Activated naive CD4-positive, alpha-beta T cell treated with anti-CD3 and anti-CD28 coated beads, Interleukin-2, amount 50 U/mL, for 16 hours (primary cell): ENCODE data around the gene TM6SF1.
"Not testable (repeated sequence)": the region's sequence is repeated elsewhere in the genome, so short reads cannot be mapped to it uniquely, and the experiment has no call there.

Source experiments
- DNase-seq: peaks from one replicate; pipeline ENCODE4 v3.0.0-alpha.2; 2020

The TM6SF1 gene

DNA sequence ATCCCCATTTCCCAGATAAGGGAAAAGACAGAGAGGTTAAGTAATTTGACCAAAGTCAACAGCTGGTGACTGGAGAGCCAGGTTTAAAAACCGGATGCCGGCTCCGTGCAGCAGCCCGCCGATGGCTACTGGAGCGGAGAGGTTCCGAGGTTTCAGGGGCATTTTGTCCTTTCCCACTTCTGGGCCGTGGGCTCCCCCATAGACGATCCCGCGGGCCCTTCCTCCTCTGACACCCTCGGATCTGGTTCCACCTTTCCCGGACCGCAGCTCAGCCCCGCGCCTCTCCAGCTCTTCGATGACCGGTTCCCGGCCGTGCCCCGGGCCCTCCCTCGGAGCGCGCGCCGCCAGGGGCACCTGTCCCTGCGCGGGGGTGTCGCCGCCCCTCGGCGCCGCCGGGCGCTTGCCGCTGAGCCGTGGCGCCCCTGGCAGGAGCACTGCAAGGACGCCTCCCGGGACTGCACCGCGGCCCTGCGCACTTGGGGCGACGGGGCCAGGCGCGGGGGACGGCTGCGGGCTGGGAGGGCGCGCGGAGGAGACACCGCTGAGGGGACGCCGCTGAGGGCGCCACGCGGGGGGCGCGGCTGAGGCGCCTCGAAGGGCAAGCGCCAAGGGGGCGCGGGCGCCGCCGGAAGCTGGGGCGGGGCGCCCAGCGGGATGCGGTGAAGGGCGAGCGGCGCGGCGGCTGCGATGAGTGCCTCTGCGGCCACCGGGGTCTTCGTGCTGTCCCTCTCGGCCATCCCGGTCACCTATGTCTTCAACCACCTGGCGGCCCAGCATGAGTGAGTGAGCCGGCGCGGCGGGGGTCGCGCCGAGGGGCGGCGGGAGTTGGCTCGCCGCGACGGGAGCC is at the start of gene TM6SF1:
TM6SF1 (plus strand) TSS at position 652 of the 847 bp plus-strand sequence; CDS start at position 688, 36 bp downstream.
- DNase-seq = peak; percentile 18

GRCh38 chr15:83057696-83058376 is 49.6 kb upstream of the TM6SF1 start:
- no peak for DNase-seq

- no peak for DNase-seq
Observed at GRCh38 chr15:83061680-83062079, 45.8 kb upstream of the TM6SF1 start.

DNA sequence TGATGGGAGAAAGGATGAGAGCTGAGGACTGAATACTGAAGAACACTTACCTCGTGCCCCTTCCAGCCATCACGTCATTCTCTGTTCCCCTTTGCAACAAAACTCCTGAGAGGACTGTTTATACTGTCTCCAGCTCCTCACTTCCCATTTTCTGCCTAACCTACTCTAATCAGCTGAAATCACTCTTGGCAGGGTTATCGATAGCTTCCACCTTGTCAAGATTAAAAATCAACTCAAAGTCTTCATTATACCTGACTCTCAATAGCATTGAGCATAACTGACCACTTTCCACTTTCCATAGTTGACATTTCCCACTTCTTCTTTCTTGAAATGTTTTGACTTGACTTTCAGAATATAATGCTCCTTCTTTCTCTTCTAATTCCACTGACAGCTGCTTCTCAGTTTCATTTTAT is 44.7 kb upstream of the TM6SF1 start:
- no peak for DNase-seq

GRCh38 chr15:83063551-83063950 is 43.9 kb upstream of the TM6SF1 start:
- DNase-seq = no peak

DNA sequence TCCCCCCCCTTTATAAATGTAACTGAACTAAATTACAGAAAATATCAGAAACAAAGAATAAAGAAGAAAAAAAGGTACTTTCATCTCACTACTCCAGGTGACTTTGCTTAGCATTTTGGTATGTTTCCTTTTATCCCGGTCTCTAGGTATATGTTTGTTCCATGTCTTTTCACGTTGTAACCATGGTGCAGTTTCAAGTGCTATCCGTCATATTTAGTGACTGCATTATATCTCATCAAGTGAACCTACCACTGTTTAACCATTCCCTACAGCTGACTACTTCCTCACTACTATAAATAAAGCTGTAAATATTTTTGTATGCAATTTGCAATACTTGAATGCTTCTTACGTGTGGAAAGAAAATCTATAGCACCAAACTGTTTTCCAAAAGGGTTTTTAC is 42.6 kb upstream of the TM6SF1 start:
- DNase-seq = no peak

DNA sequence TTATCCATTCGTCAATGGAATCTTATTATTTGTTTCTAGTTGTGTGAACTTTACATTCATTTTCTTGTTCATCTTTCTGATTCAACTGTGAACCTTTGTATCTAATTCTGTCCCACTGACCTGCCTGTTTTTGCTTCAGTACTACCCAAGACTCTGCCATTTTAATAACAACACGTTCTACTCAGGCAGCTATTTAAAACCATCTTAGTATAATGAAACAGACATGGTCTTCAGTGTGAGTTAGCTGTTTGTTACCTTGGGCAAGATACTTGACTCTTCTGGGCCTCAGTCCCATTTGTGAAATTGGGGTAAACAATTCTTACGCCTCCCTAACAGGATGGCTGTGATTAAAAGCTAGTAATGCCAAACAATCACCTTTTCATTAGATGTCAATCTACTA is 42.0 kb upstream of the TM6SF1 start:
- DNase-seq = no peak

- DNase-seq = no peak
Observed at GRCh38 chr15:83066034-83066733, 41.3 kb upstream of the TM6SF1 start.

DNA sequence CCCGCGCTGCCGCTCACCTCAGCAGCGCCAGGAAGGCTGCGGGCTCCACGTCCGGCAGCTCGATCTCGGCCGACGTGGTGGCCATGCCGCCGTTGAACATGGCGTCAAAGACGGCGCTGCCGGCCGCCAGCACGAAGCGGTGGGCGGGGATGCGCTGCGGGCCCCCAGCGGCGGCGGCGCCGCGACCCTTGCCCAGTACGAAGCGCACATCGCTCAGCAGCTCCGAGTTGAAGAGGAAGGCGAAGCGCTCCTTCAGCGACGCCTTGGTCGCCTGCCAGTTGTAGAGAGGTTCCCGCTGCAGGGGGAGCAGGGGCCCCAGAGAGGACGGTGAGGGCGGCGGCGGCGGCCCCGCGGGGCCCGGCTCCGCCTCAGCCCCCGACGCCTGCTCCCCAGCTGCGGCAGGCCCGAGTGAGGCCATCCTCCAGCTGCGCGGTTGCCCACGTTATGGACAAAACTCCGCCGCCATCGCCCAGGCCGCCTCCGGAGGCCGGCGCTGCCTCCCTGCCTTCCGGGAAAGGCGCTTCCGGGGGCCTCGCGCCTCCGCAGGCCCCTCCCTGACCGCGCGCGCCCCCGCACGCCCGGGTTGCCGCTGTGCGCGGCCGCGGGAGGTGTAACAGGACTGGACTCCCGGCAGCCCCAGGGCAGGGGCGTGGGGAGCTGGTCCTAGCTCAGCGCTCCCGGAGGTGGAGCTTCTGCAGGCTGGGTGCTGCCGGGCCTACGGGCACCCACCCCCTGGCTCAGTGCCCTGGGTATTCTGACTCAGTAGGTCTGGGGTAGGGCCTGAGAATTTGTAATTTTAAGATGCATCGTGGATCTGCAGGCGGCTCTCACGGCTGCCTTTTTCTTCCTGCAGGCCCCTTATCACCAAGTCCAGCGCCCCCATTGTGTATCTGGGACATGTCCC is 40.5 kb upstream of the TM6SF1 start, which contains the start of gene BTBD1:
BTBD1 (minus strand) TSS at position 519 of the 904 bp plus-strand sequence; CDS start at position 418, 101 bp downstream.
- DNase-seq = peak; percentile 89

DNA sequence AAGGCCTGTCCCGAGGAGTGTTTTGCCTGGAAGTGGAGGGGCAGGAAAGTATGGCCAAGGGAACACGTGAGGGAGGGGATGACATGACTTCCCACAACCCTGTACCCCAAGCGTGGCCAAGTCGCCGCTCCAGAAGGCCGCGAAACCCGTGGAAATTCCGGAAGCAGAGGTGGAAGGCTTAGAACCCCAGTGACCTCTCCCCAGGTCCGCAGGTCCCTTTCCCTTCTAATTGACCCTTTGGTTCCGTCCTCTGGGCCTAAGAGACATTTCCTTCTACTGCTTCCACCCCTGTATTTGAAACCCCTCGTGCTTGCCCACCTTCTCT is 39.8 kb upstream of the TM6SF1 start:
- no peak for DNase-seq

- DNase-seq = no peak
Observed at GRCh38 chr15:83068054-83068453, 39.4 kb upstream of the TM6SF1 start.

DNA sequence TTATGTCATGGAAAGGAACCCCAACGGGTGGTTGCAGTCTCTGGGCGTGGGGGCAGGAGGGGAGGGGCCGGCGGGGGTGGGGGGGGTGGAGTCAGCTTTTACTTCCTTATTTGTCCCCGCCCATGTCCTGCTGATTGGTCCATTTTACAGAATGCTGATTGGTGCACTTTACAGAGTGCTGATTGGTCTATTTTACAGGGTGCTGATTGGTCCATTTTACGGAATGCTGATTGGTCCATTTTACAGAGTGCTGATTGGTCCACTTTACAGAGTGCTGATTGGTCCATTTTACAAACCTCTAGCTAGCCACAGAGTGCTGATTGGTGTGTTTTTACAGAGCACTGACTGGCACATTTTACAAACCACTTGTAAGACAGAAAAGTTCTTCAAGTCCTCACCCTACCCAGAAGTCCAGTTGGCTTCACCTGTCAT is 38.2 kb upstream of the TM6SF1 start:
- peak; percentile 29 for DNase-seq

DNA sequence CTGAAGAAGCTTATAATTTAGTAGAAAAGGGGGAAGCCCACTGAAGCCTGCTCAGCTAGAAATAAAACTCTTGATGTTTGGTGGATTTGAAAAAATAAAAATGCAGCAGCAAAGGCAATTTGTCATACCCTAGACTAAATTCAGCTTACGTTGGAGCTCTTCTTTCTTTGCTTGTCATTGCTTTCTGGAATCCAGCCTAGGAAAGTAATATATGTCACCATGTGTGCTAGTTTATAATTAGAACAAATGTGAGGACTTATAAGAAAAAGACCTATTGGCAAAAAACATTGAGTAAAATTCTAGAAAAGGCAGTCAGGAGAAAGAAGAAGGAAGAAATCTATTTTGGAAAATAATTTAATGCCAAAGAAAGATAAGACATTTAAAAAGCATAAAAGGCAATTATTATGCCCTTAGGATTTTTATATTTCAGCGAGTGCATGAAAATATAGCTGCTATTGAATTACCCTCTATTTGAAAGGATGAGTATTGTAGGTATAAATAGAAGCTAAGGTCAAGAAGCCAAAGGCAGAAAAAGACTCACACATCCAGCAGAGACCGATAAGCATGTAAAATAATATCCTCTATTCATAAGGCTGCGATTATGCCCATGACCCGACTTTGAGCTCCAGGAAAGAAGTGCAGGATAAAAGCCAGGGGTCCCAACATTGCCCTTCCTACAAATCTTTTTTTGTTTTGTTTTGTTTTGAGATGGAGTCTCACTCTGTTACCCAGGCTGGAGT is 29.8 kb upstream of the TM6SF1 start:
- no peak for DNase-seq

GRCh38 chr15:83078712-83079111 is 28.7 kb upstream of the TM6SF1 start:
- DNase-seq = no peak

GRCh38 chr15:83081256-83082014 is 26.0 kb upstream of the TM6SF1 start:
- DNase-seq = no peak

- no peak for DNase-seq
Observed at GRCh38 chr15:83082730-83083386, 24.6 kb upstream of the TM6SF1 start.

DNA sequence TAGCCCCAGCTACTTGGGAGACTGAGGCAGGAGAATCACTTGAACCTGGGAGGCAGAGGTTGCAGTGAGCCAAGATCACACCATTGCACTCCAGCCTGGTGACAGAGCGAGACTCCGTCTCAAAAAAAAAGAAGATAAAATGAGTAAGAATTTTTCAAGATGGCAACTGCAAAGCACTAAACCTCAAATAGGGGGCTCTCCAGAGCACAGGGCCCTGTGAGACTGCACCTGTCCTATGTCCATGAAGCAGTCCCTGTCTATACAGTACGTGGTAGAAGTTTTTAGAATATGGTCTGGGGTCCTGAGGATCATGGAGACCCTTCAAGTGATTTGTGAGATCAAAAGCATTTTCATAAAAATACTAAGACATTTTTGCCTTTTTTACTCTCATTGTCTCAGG is 22.0 kb upstream of the TM6SF1 start:
- not testable (repeated sequence) for DNase-seq

DNA sequence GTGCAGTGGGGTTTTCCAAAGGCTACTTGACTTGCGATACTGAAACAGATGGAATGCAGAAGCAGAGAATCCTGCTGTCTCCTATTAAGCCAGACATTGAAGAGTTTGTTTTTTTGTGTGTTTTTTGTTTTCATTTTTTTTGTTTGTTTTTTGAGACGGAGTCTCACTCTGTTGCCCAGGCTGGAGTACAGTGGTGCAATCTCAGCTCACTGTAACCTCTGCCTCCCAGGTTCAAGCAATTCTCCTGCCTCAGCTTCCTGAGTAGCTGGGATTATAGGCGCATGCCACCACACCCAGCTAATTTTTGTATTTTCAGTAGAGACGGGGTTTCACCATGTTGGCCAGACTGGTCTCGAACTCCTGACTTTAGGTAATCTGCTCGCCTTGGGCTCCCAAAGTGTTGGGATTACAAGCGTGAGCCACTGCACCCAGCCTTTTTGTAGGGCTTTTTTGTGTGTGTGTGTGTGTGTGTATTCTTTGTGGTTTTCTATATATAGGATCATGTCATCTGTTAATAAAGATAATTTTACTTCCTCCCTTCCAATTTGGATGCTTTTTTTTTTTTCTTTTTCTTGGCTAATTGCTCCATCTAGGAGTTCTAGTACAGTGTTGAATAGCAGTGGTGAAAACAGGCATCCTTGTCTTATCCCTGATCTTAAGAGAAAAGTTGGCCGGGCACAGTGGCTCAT is 21.4 kb upstream of the TM6SF1 start:
- not testable (repeated sequence) for DNase-seq

DNA sequence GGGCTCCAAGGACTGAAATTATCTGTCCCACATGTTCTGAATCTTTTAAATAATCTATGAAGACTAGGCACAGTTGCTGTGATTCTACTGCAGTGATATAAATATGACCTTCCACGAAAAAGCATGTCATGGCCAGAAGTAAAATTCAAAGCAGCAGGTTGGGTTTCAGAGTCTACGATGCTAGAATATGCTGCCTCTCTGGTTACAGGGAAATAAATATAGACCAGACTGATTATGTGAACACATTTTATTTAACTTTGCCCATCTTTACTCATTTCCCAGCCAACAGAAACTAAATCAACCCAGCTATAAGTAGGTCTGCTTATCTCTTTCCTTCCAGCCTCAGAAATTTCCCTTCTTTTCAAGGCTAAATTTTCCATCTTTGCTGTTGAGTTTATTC is 19.9 kb upstream of the TM6SF1 start:
- no peak for DNase-seq

DNA sequence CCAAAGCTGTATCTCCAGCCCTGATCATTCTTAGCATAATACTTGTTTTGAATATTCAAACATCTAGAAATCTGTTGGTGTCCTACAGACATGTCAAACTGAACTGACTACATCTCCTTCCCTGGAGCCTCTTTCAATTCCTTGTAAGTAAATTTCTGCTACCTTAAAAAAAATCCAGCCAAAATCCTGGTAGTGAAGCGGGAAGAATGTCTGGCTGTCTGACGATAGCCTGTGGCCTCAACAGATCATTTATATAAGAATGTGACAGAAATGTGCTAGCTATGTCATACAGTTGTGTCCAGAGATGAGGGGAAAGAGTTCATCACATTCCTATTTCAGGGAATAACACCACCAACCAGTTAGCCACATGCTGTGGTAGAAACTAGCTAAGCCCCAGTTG is 18.6 kb upstream of the TM6SF1 start:
- DNase-seq = no peak
